ENCODE results near the gene ZFP69B.

Gene ZFP69B

GRCh38 chr1:40449684-40450494, at the start of gene ZFP69B:
Gene ZFP69B (plus strand): TSS chr1:40450476. CDS start chr1:40450962, 486 bp downstream.
- peak; percentile 97 for DNase-seq

GRCh38 chr1:40401473-40402201, 48.6 kb upstream of the ZFP69B start:
- no peak for DNase-seq

DNA sequence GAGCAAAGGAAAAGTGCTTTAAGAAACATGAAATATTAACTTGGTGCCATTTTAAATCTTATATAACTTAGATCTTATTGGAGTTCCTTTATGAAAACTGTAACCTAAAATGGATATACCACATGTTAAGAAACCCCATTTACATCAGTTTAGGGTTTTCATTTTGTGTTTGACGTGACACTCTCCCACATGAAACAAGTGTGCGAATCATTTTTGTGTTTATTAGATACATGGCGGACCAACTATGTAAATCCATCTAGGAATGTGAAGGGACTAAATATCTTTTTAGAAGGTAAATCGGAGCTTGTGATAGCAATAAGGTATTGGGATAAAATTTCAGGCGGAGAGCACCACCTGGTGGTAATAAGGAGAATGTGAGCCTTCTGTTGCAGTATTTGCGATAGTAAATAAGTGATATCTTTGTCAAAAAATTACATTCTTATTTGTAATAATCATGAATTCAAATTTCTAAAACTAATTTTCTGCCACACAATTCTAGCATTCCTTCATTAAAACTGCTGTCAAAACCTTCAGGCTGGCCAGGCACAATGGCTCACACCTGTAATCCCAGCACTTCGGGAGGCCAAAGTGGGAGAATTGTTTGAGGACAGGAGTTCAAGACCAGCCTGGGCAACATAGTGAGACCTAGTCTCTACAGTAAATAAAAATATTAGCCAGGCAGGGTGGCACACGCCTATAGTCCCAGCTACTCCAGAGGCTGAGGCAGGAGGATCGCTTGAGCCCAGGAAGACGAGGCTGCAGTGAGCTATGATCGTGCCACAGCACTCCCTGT, 45.4 kb upstream of the ZFP69B start:
- peak; percentile 74 for DNase-seq

- no peak for DNase-seq
These were observed 44.5 kb upstream of the ZFP69B start for GRCh38 chr1:40405812-40406211.

DNA sequence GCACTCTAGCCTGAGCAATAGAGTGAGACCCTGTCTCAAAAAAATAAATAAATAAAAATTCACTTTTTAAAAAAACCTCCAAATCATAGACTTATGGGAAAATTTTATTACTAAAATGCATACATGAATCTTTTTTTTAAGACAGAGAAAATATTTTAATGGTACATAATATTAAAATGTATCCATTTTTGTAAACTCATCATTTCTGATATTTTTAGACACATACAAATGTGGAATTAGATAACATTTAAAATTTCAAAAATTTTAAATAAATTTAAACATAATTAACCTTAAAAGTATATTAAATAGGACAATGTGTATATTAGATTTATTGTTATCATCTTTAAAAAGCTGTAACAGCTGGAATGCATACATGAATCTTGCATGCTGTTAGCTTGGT, 42.8 kb upstream of the ZFP69B start:
- no peak for DNase-seq

GRCh38 chr1:40409467-40409866, 40.8 kb upstream of the ZFP69B start:
- DNase-seq, result no peak

DNA sequence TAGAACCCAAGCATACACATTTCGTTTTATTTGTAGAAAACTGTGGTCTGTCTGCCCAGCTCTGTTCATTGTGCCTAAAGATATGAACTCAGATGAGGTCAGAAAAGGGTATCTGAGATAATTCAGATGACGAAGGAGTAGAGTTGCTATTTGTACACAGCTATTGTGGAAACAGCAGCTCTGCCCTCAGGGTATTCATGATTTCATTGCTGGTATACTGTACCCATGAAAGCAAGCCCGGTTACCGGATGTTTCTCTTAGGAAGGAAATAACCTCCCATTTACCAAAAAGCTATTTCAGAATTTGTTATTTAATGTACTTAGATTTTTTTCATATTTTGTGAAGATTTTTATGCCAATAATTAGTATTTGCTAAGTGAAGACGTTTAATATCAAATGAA, 39.0 kb upstream of the ZFP69B start:
- no peak for DNase-seq

- DNase-seq, result no peak
These were observed 38.4 kb upstream of the ZFP69B start for GRCh38 chr1:40411843-40412242.

- no peak for DNase-seq
These were observed 36.6 kb upstream of the ZFP69B start for GRCh38 chr1:40413527-40414252.

DNA sequence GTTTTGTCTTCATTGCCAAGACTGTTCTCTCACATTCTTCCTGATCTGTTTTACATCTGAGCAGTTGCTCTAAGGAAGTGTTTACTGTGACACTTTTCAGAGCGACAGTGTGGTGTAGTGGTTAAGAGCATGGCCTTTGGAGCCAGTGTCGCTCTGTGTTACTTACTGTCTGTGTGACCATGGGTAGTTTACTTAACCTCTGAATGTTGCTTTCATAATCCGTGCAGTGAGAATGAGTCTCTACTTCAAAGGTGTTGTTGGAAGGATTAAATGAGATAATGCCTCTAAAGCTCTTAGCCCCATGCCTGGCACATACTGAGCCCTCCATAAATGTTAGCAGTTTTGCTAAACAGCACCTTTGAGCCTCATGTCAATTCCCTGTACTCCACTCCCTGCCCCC, 35.9 kb upstream of the ZFP69B start:
- peak; percentile 37 for DNase-seq

DNA sequence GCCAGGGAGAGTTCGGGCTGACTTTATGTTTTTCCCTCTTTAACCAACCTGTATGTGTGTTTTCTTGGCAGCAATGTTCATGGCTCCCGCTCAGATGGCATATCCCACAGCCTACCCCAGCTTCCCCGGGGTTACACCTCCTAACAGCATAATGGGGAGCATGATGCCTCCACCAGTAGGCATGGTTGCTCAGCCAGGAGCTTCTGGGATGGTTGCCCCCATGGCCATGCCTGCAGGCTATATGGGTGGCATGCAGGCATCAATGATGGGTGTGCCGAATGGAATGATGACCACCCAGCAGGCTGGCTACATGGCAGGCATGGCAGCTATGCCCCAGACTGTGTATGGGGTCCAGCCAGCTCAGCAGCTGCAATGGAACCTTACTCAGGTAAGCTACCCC, 33.6 kb upstream of the ZFP69B start:
- DNase-seq, result no peak

- no peak for DNase-seq
These were observed 28.6 kb upstream of the ZFP69B start for GRCh38 chr1:40421431-40422384.

DNA sequence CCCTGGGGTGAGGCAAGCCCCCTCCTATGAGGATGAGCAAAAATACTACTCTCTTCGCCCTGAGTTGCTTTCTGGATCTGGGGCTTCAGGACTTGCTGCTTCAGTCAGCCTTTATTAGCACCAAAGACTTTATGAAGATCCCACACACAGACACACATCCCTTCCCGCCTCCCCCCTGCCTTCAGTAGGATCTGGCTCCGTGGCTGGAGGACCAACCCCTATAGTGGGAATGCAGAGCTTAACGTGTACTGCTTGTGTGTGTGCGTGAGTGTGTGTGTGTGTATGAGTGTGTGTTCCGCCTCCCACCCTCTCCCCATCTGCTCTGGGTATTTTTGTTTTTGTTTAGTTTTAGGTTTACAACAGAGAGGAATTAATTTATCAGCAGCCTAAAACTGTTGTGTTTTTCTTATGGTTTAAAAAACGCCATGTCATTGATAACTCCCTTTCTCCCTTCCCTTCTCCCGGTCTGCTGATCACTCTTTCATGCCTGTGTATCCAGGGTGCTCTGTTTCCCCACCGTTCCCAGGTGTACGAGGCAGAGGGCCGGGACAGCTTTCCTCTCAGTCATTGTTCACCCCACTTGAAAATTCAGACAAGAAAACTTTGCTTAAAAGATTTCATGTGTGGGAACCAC, 27.5 kb upstream of the ZFP69B start:
- no peak for DNase-seq

- no peak for DNase-seq
These were observed 27.0 kb upstream of the ZFP69B start for GRCh38 chr1:40423264-40423642.

DNA sequence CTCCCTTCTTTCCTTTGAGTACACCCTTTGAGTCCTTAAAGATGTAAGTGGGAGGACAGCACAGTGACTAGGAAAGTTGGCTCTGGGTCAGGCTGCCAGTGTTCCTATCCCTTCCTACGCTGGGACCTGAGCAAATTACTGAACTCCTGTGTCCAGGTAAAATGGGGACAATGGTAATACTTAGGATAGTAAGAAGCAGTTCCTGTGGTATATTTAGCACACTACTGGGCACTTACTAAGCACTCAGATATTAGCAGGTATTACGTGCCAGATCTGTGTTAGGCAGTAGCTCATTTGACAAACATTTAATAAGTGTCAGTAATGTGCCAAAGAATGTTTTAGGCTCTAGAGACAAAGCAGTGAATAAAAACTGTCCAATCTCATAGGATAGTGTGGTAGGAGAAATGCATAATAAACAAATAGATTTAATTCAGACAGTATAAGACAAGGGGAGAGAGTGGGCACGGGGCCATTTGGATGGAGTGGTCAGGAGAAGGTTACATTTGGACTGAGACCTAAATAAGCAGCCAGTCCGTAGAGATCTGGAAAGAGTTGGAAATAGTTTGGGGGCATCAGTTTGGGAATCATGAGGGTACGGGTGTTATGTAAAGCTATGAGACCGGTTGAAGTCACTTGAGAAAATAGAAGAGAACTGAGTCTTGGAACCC, 26.2 kb upstream of the ZFP69B start:
- DNase-seq, result no peak

DNA sequence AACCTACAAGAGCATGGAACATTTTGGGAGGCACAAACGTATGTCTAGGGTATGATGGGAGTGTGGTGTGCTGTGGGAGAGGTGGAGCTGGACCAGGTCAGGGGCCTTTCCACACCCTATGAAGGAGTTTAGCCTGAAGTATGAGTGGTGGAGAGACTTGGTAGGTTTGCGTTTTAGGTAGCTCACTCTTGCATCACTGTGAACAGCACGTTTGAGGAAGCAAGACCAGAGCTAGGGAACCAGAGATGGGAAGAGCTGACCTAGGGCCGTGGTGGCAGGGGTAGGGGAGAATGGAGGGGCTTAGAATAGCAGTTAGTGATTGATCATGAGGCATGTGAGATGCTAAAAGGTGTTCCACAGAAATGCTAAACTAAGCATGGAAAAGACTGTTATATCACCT, 25.1 kb upstream of the ZFP69B start:
- DNase-seq, result no peak

- DNase-seq, result no peak
These were observed 18.9 kb upstream of the ZFP69B start for GRCh38 chr1:40431385-40431784.

DNA sequence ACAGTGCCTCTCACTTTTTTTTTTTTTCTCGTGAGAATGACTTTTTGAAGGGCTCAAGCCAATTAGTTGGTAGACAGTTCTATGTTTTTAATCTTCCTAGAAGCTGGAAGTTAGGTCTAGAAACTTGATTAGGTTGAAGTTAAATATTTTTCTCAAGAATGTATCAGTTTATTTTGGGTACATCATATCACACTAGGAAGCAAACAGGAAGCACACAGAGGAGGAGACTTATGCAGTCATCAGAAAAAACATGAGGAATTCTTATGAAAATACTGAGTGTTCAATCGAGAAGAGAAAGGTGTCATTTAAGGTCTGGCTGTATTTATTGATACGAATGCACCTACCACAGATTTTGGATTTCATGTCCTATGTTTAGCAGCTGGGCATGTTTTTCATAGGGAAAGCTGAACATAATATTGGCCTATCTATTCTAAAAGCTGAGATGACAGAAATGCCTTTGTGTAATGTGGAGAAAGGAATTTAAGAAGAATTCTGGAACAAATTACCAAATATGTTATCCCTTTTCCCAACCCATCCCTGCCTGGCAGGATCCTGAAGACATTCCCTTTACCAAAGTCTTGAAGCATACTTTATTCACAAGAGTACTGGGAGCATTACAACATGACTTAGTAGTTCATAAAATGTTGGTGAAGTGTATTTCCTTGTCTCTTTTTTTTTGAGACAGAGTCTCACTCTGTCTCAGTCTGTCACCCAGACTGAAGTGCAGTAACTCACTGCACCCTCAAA, 17.5 kb upstream of the ZFP69B start:
- DNase-seq, result no peak

- no peak for DNase-seq
These were observed 14.8 kb upstream of the ZFP69B start for GRCh38 chr1:40435471-40435870.

- no peak for DNase-seq
These were observed 14.4 kb upstream of the ZFP69B start for GRCh38 chr1:40435876-40436275.
